SK-N-SH (cell line): ENCODE measurements around the gene ZNF496. TPM values are rescaled to one million over a fixed set of nuclear protein-coding genes. Genes with fewer than 3 reads are reported as not detected.
A peak's percentile ranks its signal among the peaks of the same experiment; 100 is the strongest.

ENCODE experiments used
- CTCF ChIA-PET: fragments of 300-600, 350-600 bp; formaldehyde crosslinking; extraction: SDS; loops from one replicate; lab custom pipeline; 2021; lab: Yijun Ruan, JAX
- POLR2A ChIA-PET: fragments of 350-600 bp; sonication (Branson Sonifier 250); formaldehyde crosslinking; extraction: SDS; loops from one replicate; lab custom pipeline; 2020; ENCODE audit warnings: antibody characterized with exemption, inconsistent platforms; lab: Yijun Ruan, JAX
- DNase-seq: peaks from one replicate; pipeline ENCODE4 v3.0.0; 2012
- H2AFZ ChIP-seq: fragments of 200-600 bp; sonication (generic); 2 replicates; pipeline ENCODE4 v1.8.1; 2016; ENCODE audit warnings: antibody characterized with exemption, mild to moderate bottlenecking, low read depth
- H3F3A ChIP-seq: fragments of 200-600 bp; sonication (generic); replicated peaks from 2 replicates; pipeline ENCODE3; 2016; ENCODE audit warnings: antibody characterized with exemption, mild to moderate bottlenecking; ENCODE audit not compliant: insufficient read depth
- H3K27ac ChIP-seq, 2 experiments: fragments of 200-500 bp in 1 of 2; fragments of 200-600 bp in 1 of 2; sonication (Bioruptor generic) in 1 of 2; sonication (generic), shearing (Covaris generic) in 1 of 2; 2 replicates each; pipeline versions ENCODE4 v1.5.1 to v1.6.1; 2014 to 2016; ENCODE audit warnings: low read depth in 2 of 2, inconsistent platforms in 1 of 2, low read length in 1 of 2, mild to moderate bottlenecking in 1 of 2, mixed read lengths in 1 of 2
- H3K27me3 ChIP-seq: fragments of 200-600 bp; sonication (generic), shearing (Covaris generic); 2 replicates; pipeline ENCODE4 v1.6.1; 2016; ENCODE audit warnings: mixed run types; ENCODE audit not compliant: insufficient read depth
- H3K36me3 ChIP-seq, 2 experiments: fragments of 200-500 bp in 1 of 2; fragments of 200-600 bp in 1 of 2; sonication (Bioruptor generic) in 1 of 2; sonication (generic) in 1 of 2; replicated peaks in 1 of 2; 2 replicates each; pipeline versions ENCODE3 to v1.5.1; 2014 to 2016; ENCODE audit warnings: low read length in 1 of 2, mild to moderate bottlenecking in 1 of 2; ENCODE audit not compliant: insufficient read depth in 2 of 2, control insufficient read depth in 1 of 2
- H3K4me1 ChIP-seq, 2 experiments: fragments of 200-500 bp in 1 of 2; fragments of 200-600 bp in 1 of 2; sonication (Bioruptor generic) in 1 of 2; sonication (generic), shearing (Covaris generic) in 1 of 2; 2 replicates each; pipeline versions ENCODE4 v1.5.1 to v1.6.1; 2014 to 2016; ENCODE audit warnings: low read depth in 1 of 2, low read length in 1 of 2, mixed run types in 1 of 2; ENCODE audit not compliant: insufficient read depth in 2 of 2, control insufficient read depth in 1 of 2
- H3K4me2 ChIP-seq: fragments of 200-600 bp; sonication (generic), shearing (Covaris generic); 2 replicates; pipeline ENCODE4 v1.6.1; 2017; ENCODE audit warnings: mixed run types
- H3K4me3 ChIP-seq, 2 experiments: fragments of 200-500 bp in 1 of 2; fragments of 200-600 bp in 1 of 2; sonication (Bioruptor generic) in 1 of 2; sonication (generic), shearing (Covaris generic) in 1 of 2; 2 replicates each; pipeline versions ENCODE4 v1.5.1 to v1.8.1; 2014 to 2016; ENCODE audit warnings: low read depth in 2 of 2, inconsistent platforms in 1 of 2, low read length in 1 of 2, mild to moderate bottlenecking in 1 of 2, mixed read lengths in 1 of 2, moderate library complexity in 1 of 2
- H3K79me2 ChIP-seq: fragments of 200-600 bp; sonication (generic); 2 replicates; pipeline ENCODE4 v1.8.1; 2017; ENCODE audit warnings: mild to moderate bottlenecking; ENCODE audit not compliant: insufficient read depth
- H3K9ac ChIP-seq: fragments of 200-600 bp; sonication (generic); 2 replicates; pipeline ENCODE4 v1.6.1; 2017; ENCODE audit warnings: mixed run types
- H3K9me2 ChIP-seq: fragments of 200-600 bp; sonication (generic); 2 replicates; pipeline ENCODE4 v1.6.1; 2017; ENCODE audit warnings: mixed run types
- H3K9me3 ChIP-seq: fragments of 200-600 bp; sonication (generic); 2 replicates; pipeline ENCODE4 v1.6.1; 2017; ENCODE audit warnings: mixed run types, mild to moderate bottlenecking, moderate library complexity
- H4K20me1 ChIP-seq: fragments of 200-600 bp; sonication (generic); 2 replicates; pipeline ENCODE4 v1.6.1; 2017; ENCODE audit warnings: mild to moderate bottlenecking, mixed run types; ENCODE audit not compliant: insufficient read depth
- CTCF ChIP-seq: fragments of 200-600 bp; sonication (generic); IDR thresholded peaks from 2 replicates; pipeline ENCODE4 v1.6.1; 2017; ENCODE audit warnings: antibody characterized with exemption, mild to moderate bottlenecking, moderate library complexity
- EP300 ChIP-seq, 2 experiments: IDR thresholded peaks; 2 replicates each; pipeline versions ENCODE4 v1.4.0 to v1.6.1; 2012; ENCODE audit warnings: borderline replicate concordance in 1 of 2, low read depth in 1 of 2, low read length in 1 of 2
- FOSL2 ChIP-seq: IDR thresholded peaks from 2 replicates; pipeline ENCODE4 v1.4.0; 2012; ENCODE audit warnings: low read depth, mild to moderate bottlenecking, moderate library complexity, borderline replicate concordance
- GATA2 ChIP-seq: sonication (generic); formaldehyde crosslinking; IDR thresholded peaks from 2 replicates; pipeline ENCODE4 v1.5.0; 2020; ENCODE audit warnings: mild to moderate bottlenecking, missing genetic modification reagents
- IRF3 ChIP-seq: fragments of 150-350 bp; IDR thresholded peaks from 2 replicates; pipeline ENCODE4 v1.6.1; 2016; ENCODE audit warnings: mild to moderate bottlenecking, low read depth, low read length
- MEF2A ChIP-seq: IDR thresholded peaks from 2 replicates; pipeline ENCODE4 v1.4.0; 2012; ENCODE audit warnings: low read depth, borderline replicate concordance
- MXI1 ChIP-seq: IDR thresholded peaks from 2 replicates; pipeline ENCODE4 v1.6.1; 2012; ENCODE audit warnings: mild to moderate bottlenecking, low read depth, low read length, improper control_type of control experiment
- PBX3 ChIP-seq: IDR thresholded peaks from 2 replicates; pipeline ENCODE4; 2012
- POLR2AphosphoS5 ChIP-seq: IDR thresholded peaks from 2 replicates; pipeline ENCODE4 v1.6.1; 2012; ENCODE audit warnings: low read depth, low read length
- RCOR1 ChIP-seq: fragments of 150-350 bp; IDR thresholded peaks from 2 replicates; pipeline ENCODE4 v1.6.1; 2017; ENCODE audit warnings: antibody characterized with exemption, low read length
- REST ChIP-seq: IDR thresholded peaks from 2 replicates; pipeline ENCODE4 v1.6.1; 2012; ENCODE audit warnings: mild to moderate bottlenecking, low read depth, low read length, moderate library complexity
- RFX5 ChIP-seq: IDR thresholded peaks from 2 replicates; pipeline ENCODE4 v1.6.1; 2012; ENCODE audit warnings: mild to moderate bottlenecking, improper control_type of control experiment, low read length
- RXRA ChIP-seq: IDR thresholded peaks from 2 replicates; pipeline ENCODE4 v1.4.0; 2012; ENCODE audit warnings: low read depth, mild to moderate bottlenecking, borderline replicate concordance
- TAF1 ChIP-seq: IDR thresholded peaks from 2 replicates; pipeline ENCODE4 v1.6.1; 2012; ENCODE audit warnings: low read depth, mild to moderate bottlenecking, low read length, moderate library complexity, borderline replicate concordance
- TCF12 ChIP-seq: IDR thresholded peaks from 2 replicates; pipeline ENCODE4 v1.4.0; 2012
- USF2 ChIP-seq: fragments of 150-350 bp; IDR thresholded peaks from 2 replicates; pipeline ENCODE4 v1.6.1; 2017; ENCODE audit warnings: antibody characterized with exemption, low read length, low read depth, borderline replicate concordance
- YY1 ChIP-seq: IDR thresholded peaks from 2 replicates; pipeline ENCODE4 v1.4.0; 2012; ENCODE audit warnings: low read depth, mild to moderate bottlenecking
- WGBS: methylation state at CpG from one replicate; pipeline ENCODE4 v1.1.6; 2017; ENCODE audit warnings: low lambda C conversion rate; 5-methylcytosine and 5-hydroxymethylcytosine counted together
- polyA plus RNA-seq, 3 experiments: library from polyadenylated mRNA; depleted of rRNA; stranded (reverse); fragments of >200 nt; gene quantifications; 2 replicates each; pipeline ENCODE4 v1.2.3, GENCODE V29; 2012

The ZNF496 gene
- polyA plus RNA-seq, 1 of the 3 experiments (the other 2 are of a cell fraction): 23.2 TPM

- no peak for DNase-seq
- Histone ChIP-seq H3K4me2 (no peak overlapping the region), H4K20me1 (no peaks in the 10 kb centered on the region), H3K27ac (no peak overlapping the region), H3K79me2 (no peaks in the 10 kb centered on the region), H3F3A (no peaks in the 10 kb centered on the region), H3K9me2 (no peaks in the 10 kb centered on the region), H3K4me3 (0 out of 4 replicates have a peak overlapping the region, but pooled peaks of 1 of the 2 experiments have one; percentile 8), H3K9me3 (no peaks in the 10 kb centered on the region), H3K9ac (no peak overlapping the region), H3K4me1 (no peaks in the 10 kb centered on the region), H3K27me3 (no peaks in the 10 kb centered on the region), H2AFZ (peak overlapping the region; percentile 72; the same call in 1 of the 2 replicates), H3K36me3 (no peaks in the 10 kb centered on the region)
- 28% methylated on average over 5 of the region's 5 CpGs for WGBS
- ChIA-PET POLR2A (no interaction called here), CTCF (no interaction called here)
- no peak for TF ChIP-seq EP300 (IDR thresholded peaks at IDR 0.05; ENCODE audit: borderline replicate concordance in 1 of 2, low read depth in 1 of 2, low read length in 1 of 2)
- no peak for TF ChIP-seq USF2
- no peak for TF ChIP-seq FOSL2
- TF ChIP-seq PBX3: no peak
- TF ChIP-seq REST: no peak
- TF ChIP-seq TCF12: no peak
- no peak for TF ChIP-seq MEF2A
- no peak for TF ChIP-seq YY1
- no peak for TF ChIP-seq CTCF
- TF ChIP-seq RFX5: no peak
- TF ChIP-seq RCOR1: no peak
- no peak for TF ChIP-seq RXRA
- TF ChIP-seq MXI1: no peak
- TF ChIP-seq IRF3: no peak
- TF ChIP-seq POLR2AphosphoS5: no peak
- no peak for TF ChIP-seq TAF1
- TF ChIP-seq GATA2 (CRISPR knock-in tag): no peak
These were observed 50.6 kb downstream of the ZNF496 start for GRCh38 chr1:247281001-247281574.
